H1 (cell line): ENCODE results near the gene MIPEP.

Experiments
- EZH2 ChIP-seq: fragments of 200-600 bp; sonication (generic); IDR thresholded peaks from 2 replicates; pipeline ENCODE4 v1.7.1; 2012; ENCODE audit warnings: low read depth, mild to moderate bottlenecking, moderate library complexity, low read length, inconsistent platforms; ENCODE audit not compliant: severe bottlenecking
- GTF2F1 ChIP-seq: IDR thresholded peaks from 2 replicates; pipeline ENCODE4 v1.6.1; 2012; ENCODE audit warnings: low read depth, low read length, improper control_type of control experiment, borderline replicate concordance
- KDM5A ChIP-seq: fragments of 200-600 bp; IDR thresholded peaks from 2 replicates; pipeline ENCODE4 v1.7.1; 2012; ENCODE audit warnings: mild to moderate bottlenecking, low read length, inconsistent platforms, mixed read lengths
- POLR2A ChIP-seq, 2 experiments: IDR thresholded peaks; 1 replicate in 1 of 2; 2 replicates in 1 of 2; pipeline ENCODE4 v1.6.1; 2011; ENCODE audit warnings: low read depth in 2 of 2, low read length in 2 of 2, mild to moderate bottlenecking in 2 of 2; ENCODE audit errors: control extremely low read depth in 1 of 2
- RAD21 ChIP-seq, 2 experiments: IDR thresholded peaks in 1 of 2; conservative IDR thresholded peaks in 1 of 2; 2 replicates each; pipeline ENCODE4 v1.6.1; 2011; ENCODE audit warnings: low read depth in 2 of 2, low read length in 2 of 2, improper control_type of control experiment in 1 of 2, inconsistent platforms in 1 of 2, mild to moderate bottlenecking in 1 of 2, moderate library complexity in 1 of 2
- SIX5 ChIP-seq: IDR thresholded peaks from 2 replicates; pipeline ENCODE4 v1.6.1; 2011; ENCODE audit warnings: mild to moderate bottlenecking, low read depth, low read length
- SP1 ChIP-seq: IDR thresholded peaks from 2 replicates; pipeline ENCODE4 v1.6.1; 2011; ENCODE audit warnings: low read depth, low read length
- TEAD4 ChIP-seq: IDR thresholded peaks from 2 replicates; pipeline ENCODE4 v1.6.1; 2012; ENCODE audit warnings: low read depth, low read length, inconsistent platforms, mixed read lengths
- YY1 ChIP-seq: IDR thresholded peaks from 2 replicates; pipeline ENCODE4 v1.6.1; 2011; ENCODE audit warnings: low read depth, mild to moderate bottlenecking, low read length
- TF ChIP-seq, protein P1 (sequence below), 3 experiments: IDR thresholded peaks; 1 replicate in 2 of 3; 2 replicates in 1 of 3; pipeline versions ENCODE4 v1.5.1 to v1.6.1; 2011; ENCODE audit warnings: low read length in 3 of 3, mild to moderate bottlenecking in 3 of 3, inconsistent platforms in 2 of 3, low read depth in 1 of 3, moderate library complexity in 1 of 3; ENCODE audit not compliant: insufficient read depth in 1 of 3; ENCODE audit errors: control extremely low read depth in 1 of 3

DNA sequence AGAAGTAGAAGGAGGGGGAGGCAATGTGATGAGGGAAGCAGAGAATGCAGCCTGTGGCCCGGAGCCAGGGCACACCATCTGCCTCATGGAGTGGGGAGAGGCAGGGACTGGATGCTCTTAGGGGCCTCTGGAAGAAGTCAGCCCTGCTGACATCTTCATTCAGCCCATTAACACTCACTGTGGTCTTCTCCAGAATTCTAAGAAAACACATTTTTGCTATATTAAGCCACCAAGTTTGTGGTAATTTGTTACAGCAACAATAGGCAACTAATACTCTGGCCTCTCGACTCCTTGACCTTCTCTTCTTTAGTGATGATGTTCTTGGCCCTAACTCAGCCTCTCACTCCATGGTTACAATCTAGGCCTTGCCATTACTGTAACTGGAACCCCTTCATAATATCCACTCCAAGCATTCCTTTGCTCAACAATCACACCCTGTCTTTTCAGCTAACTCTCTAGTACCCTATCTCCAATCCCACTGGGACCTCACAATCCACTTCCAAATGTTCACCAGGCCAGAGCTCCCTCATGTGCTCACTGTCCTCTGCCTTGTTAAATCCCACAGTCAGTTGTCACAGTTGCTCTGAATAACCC, 98.5 kb downstream of the MIPEP start:
- TF ChIP-seq EZH2 (no peak), YY1 (no peak), POLR2A (IDR thresholded peaks at IDR 0.05; ENCODE audit: control extremely low read depth in 1 of 2, low read depth in 2 of 2, low read length in 2 of 2) (no peak), KDM5A (no peak), RAD21 (IDR thresholded peaks at IDR 0.05 in 1 of 2, conservative IDR thresholded peaks at IDR 0.05 in 1 of 2; ENCODE audit: low read depth in 2 of 2, low read length in 2 of 2) (no peak), SP1 (no peak), TEAD4 (no peak), GTF2F1 (no peak), SIX5 (no peak)
- TF ChIP-seq, protein P1, sequence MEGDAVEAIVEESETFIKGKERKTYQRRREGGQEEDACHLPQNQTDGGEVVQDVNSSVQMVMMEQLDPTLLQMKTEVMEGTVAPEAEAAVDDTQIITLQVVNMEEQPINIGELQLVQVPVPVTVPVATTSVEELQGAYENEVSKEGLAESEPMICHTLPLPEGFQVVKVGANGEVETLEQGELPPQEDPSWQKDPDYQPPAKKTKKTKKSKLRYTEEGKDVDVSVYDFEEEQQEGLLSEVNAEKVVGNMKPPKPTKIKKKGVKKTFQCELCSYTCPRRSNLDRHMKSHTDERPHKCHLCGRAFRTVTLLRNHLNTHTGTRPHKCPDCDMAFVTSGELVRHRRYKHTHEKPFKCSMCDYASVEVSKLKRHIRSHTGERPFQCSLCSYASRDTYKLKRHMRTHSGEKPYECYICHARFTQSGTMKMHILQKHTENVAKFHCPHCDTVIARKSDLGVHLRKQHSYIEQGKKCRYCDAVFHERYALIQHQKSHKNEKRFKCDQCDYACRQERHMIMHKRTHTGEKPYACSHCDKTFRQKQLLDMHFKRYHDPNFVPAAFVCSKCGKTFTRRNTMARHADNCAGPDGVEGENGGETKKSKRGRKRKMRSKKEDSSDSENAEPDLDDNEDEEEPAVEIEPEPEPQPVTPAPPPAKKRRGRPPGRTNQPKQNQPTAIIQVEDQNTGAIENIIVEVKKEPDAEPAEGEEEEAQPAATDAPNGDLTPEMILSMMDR (IDR thresholded peaks at IDR 0.05; ENCODE audit: control extremely low read depth in 1 of 3, insufficient read depth in 1 of 3, low read depth in 1 of 3, low read length in 3 of 3) = no peak
